Activated CD4-positive, CD25-positive, alpha-beta regulatory T cell treated with anti-CD3 and anti-CD28 coated beads, Interleukin-2, amount 50 U/mL, for 72 hours (primary cell): ENCODE measurements around the gene MOGAT3.

Source experiments
- DNase-seq: peaks from one replicate; pipeline ENCODE4 v3.0.0; 2021

Gene MOGAT3

GRCh38 chr7:101156866-101157589 is 43.8 kb downstream of the MOGAT3 start:
- no peak for DNase-seq

GRCh38 chr7:101156277-101156676 is 44.6 kb downstream of the MOGAT3 start:
- no peak for DNase-seq

- no peak for DNase-seq
Observed at GRCh38 chr7:101155303-101155702, 45.5 kb downstream of the MOGAT3 start.

- DNase-seq = peak; percentile 41
Observed at GRCh38 chr7:101154693-101155102, 46.1 kb downstream of the MOGAT3 start.

GRCh38 chr7:101153969-101154692 is 46.7 kb downstream of the MOGAT3 start, which contains the start of gene AP1S1:
Gene AP1S1 (plus strand): TSS chr7:101154476. CDS start chr7:101154515, 39 bp downstream.
- peak; percentile 90 for DNase-seq

GRCh38 chr7:101151908-101152651 is 48.8 kb downstream of the MOGAT3 start:
- DNase-seq = no peak
